ENCODE data around the gene PTPRA. TPM values are rescaled to one million over a fixed set of nuclear protein-coding genes. Genes with fewer than 3 reads are reported as not detected.

The PTPRA gene
- total and polyA plus RNA-seq, 2 of the 13 experiments (the other 11 are each of a cell fraction or from before 2014, with no cell fraction given) = 47.2 to 127 TPM

GRCh38 chr20:2872459-2873009 is 747 bp upstream of the PTPRA start (continued):
- TF ChIP-seq TOE1 (CRISPR knock-in tag; IDR thresholded peaks at IDR 0.05) (no peak), KLF13 (CRISPR knock-in tag; IDR thresholded peaks at IDR 0.05) (no peak), HNF1A (IDR thresholded peaks at IDR 0.05; ENCODE audit: low read depth) (no peak), HNF1A (CRISPR knock-in tag; IDR thresholded peaks at IDR 0.05; ENCODE audit: borderline replicate concordance) (no peak), HNF1B (CRISPR knock-in tag; IDR thresholded peaks at IDR 0.05) (peak; percentile 41), PRDM4 (CRISPR knock-in tag; IDR thresholded peaks at IDR 0.05; ENCODE audit: borderline replicate concordance) (no peak), MAFF (IDR thresholded peaks at IDR 0.05; ENCODE audit: low read depth, low read length) (no peak), ZBTB26 (CRISPR knock-in tag; IDR thresholded peaks at IDR 0.05; ENCODE audit: borderline replicate concordance) (no peak; the same call in none of the 2 replicates), ZSCAN31 (CRISPR knock-in tag; IDR thresholded peaks at IDR 0.05; ENCODE audit: low read depth) (no peak), SRSF9 (IDR thresholded peaks at IDR 0.05; ENCODE audit: borderline replicate concordance, insufficient read depth, low read depth, low read length, poor library complexity, severe bottlenecking) (no peak), MTA1 (CRISPR knock-in tag; IDR thresholded peaks at IDR 0.05; ENCODE audit: borderline replicate concordance) (no peak), ZNF546 (CRISPR knock-in tag; conservative IDR thresholded peaks at IDR 0.05) (no peak), ZBED4 (CRISPR knock-in tag; IDR thresholded peaks at IDR 0.05; ENCODE audit: borderline replicate concordance) (no peak), NCOA5 (CRISPR knock-in tag; IDR thresholded peaks at IDR 0.05) (no peak)
